SK-N-MC (cell line): ENCODE data around the gene TMEM134.

Source experiments
- EZH2 ChIP-seq: fragments of 200-600 bp; sonication (generic); IDR thresholded peaks from one replicate; pipeline ENCODE4 v1.6.1; 2017; ENCODE audit warnings: antibody characterized with exemption
- POLR2AphosphoS5 ChIP-seq: IDR thresholded peaks from 2 replicates; pipeline ENCODE4 v1.6.1; 2012; ENCODE audit warnings: mild to moderate bottlenecking, low read depth, low read length, borderline replicate concordance

GRCh38 chr11:67435031-67435726 lies 33.9 kb downstream of the TMEM134 start:
- TF ChIP-seq EZH2 = no peak
- no peak for TF ChIP-seq POLR2AphosphoS5
